GM12878 (cell line): ENCODE measurements around the gene MGMT. TPM values are rescaled to one million over a fixed set of nuclear protein-coding genes. Genes with fewer than 3 reads are reported as not detected.

Experiments
- ATAC-seq: fragments of 200-7000 bp; cut with Tn5 transposase; 3 replicates; pipeline ENCODE4 v1.9.1; 2020; ENCODE audit warnings: mild to moderate bottlenecking, moderate library complexity
- BruUV-seq: library from RNA; stranded (reverse); fragments of 400-500 nt; replicated peaks from 2 replicates; lab custom pipeline; 2021; lab: Mats Ljungman, UMichigan
- CTCF ChIA-PET: fragments of 300-600 bp; sonication (Branson Sonifier 250); formaldehyde crosslinking; extraction: SDS; loops from one replicate; lab custom pipeline; 2021; ENCODE audit warnings: inconsistent platforms; lab: Yijun Ruan, JAX
- POLR2A ChIA-PET: fragments of 350-600 bp; formaldehyde crosslinking; extraction: SDS; loops from one replicate; lab custom pipeline; 2021; ENCODE audit warnings: inconsistent platforms; lab: Charles Lee
- RAD21 ChIA-PET: fragments of 300-600 bp; sonication (Branson Sonifier 250); formaldehyde crosslinking; loops from one replicate; lab custom pipeline; 2023; ENCODE audit warnings: antibody characterized with exemption; ENCODE audit not compliant: unreplicated experiment; lab: Charles Lee
- SMC1A ChIA-PET: fragments of 300-600 bp; sonication (Branson Sonifier 250); formaldehyde crosslinking; loops from one replicate; lab custom pipeline; 2023; ENCODE audit not compliant: unreplicated experiment, uncharacterized antibody; lab: Charles Lee
- DNase-seq: peaks from one replicate; pipeline ENCODE4 v3.0.0-alpha.2; 2011; ENCODE audit warnings: low read depth, low spot score
- FAIRE-seq: peaks from 3 replicates; lab custom pipeline; 2011; peaks lifted over from hg19 to GRCh38; lab: Jason Lieb, UNC
- H2AFZ ChIP-seq: 2 replicates; pipeline ENCODE4 v1.6.0; 2011; ENCODE audit warnings: low read depth, low read length, control low read depth; ENCODE audit not compliant: control insufficient read depth
- H3K27ac ChIP-seq: 2 replicates; pipeline ENCODE4 v1.5.1; 2011; ENCODE audit warnings: control low read depth; ENCODE audit not compliant: control insufficient read depth, insufficient read depth
- H3K27me3 ChIP-seq, 2 experiments: replicated peaks in 1 of 2; 2 replicates each; pipeline versions ENCODE4 v1.6.0 to v1.6.1; 2011; ENCODE audit warnings: low read length in 1 of 2; ENCODE audit not compliant: control insufficient read depth in 2 of 2, insufficient read depth in 2 of 2
- H3K36me3 ChIP-seq, 2 experiments: 2 replicates each; pipeline ENCODE4 v1.5.1; 2011; ENCODE audit warnings: low read length in 1 of 2; ENCODE audit not compliant: control insufficient read depth in 2 of 2, insufficient read depth in 2 of 2
- H3K4me1 ChIP-seq: 2 replicates; pipeline ENCODE4 v1.6.1; 2011; ENCODE audit warnings: mild to moderate bottlenecking, low read length, moderate library complexity, mixed read lengths; ENCODE audit not compliant: control insufficient read depth, insufficient read depth
- H3K4me2 ChIP-seq: 2 replicates; pipeline ENCODE4 v1.6.0; 2011; ENCODE audit warnings: control low read depth; ENCODE audit not compliant: control insufficient read depth, insufficient read depth
- H3K4me3 ChIP-seq: fragments of 200-600 bp; sonication (generic); 2 replicates; pipeline ENCODE4 v1.5.1; 2016
- H3K79me2 ChIP-seq: 2 replicates; pipeline ENCODE4 v1.6.0; 2011; ENCODE audit warnings: low read length; ENCODE audit not compliant: control insufficient read depth, insufficient read depth
- H3K9ac ChIP-seq: 2 replicates; pipeline ENCODE4 v1.8.0; 2011; ENCODE audit warnings: low read length, control low read depth, mixed read lengths; ENCODE audit not compliant: control insufficient read depth, insufficient read depth
- H3K9me3 ChIP-seq: replicated peaks from 3 replicates; pipeline ENCODE4 v1.5.1; 2011; ENCODE audit warnings: mild to moderate bottlenecking, low read length; ENCODE audit not compliant: control insufficient read depth, insufficient read depth
- H4K20me1 ChIP-seq: 2 replicates; pipeline ENCODE4 v1.6.0; 2011; ENCODE audit not compliant: control insufficient read depth, insufficient read depth
- CBX3 ChIP-seq: fragments of 200-600 bp; sonication (generic); IDR thresholded peaks from 2 replicates; pipeline ENCODE4 v1.6.1; 2016; ENCODE audit warnings: low read depth, borderline replicate concordance
- CREM ChIP-seq: IDR thresholded peaks from 2 replicates; pipeline ENCODE4 v1.6.1; 2014; ENCODE audit warnings: antibody characterized with exemption, low read depth
- ESRRA ChIP-seq: IDR thresholded peaks from 2 replicates; pipeline ENCODE4 v1.6.1; 2012; ENCODE audit warnings: mild to moderate bottlenecking, low read length, improper control_type of control experiment
- GATAD2B ChIP-seq: fragments of 450-650 bp; conservative IDR thresholded peaks from 2 replicates; pipeline ENCODE4 v1.6.1; 2017; ENCODE audit warnings: low read depth, mild to moderate bottlenecking, moderate library complexity
- JUNB ChIP-seq: IDR thresholded peaks from 2 replicates; pipeline ENCODE4 v1.6.1; 2016; ENCODE audit warnings: antibody characterized with exemption, mild to moderate bottlenecking
- LARP7 ChIP-seq: fragments of 450-650 bp; IDR thresholded peaks from 2 replicates; pipeline ENCODE4 v1.6.1; 2017; ENCODE audit warnings: mild to moderate bottlenecking
- NRF1 ChIP-seq: conservative IDR thresholded peaks from 2 replicates; pipeline ENCODE4 v1.6.1; 2011; ENCODE audit warnings: mild to moderate bottlenecking, low read depth, low read length, improper control_type of control experiment
- POLR2AphosphoS5 ChIP-seq: IDR thresholded peaks from 2 replicates; pipeline ENCODE4 v1.6.1; 2011; ENCODE audit warnings: mild to moderate bottlenecking, low read length, inconsistent platforms
- RFX5 ChIP-seq: IDR thresholded peaks from 2 replicates; pipeline ENCODE4 v1.6.1; 2011; ENCODE audit warnings: low read depth, low read length, improper control_type of control experiment
- SMAD1 ChIP-seq: fragments of 450-650 bp; IDR thresholded peaks from 2 replicates; pipeline ENCODE4 v1.6.1; 2018; ENCODE audit warnings: mild to moderate bottlenecking, low read depth; ENCODE audit not compliant: partially characterized antibody
- SMARCA5 ChIP-seq: fragments of 450-650 bp; IDR thresholded peaks from 2 replicates; pipeline ENCODE4 v1.6.1; 2017; ENCODE audit warnings: mild to moderate bottlenecking
- SPI1 ChIP-seq: IDR thresholded peaks from 2 replicates; pipeline ENCODE4 v1.6.1; 2011; ENCODE audit warnings: low read depth, mild to moderate bottlenecking, low read length, moderate library complexity, borderline replicate concordance; ENCODE audit not compliant: insufficient read depth
- TARDBP ChIP-seq: IDR thresholded peaks from 2 replicates; pipeline ENCODE4 v1.6.1; 2016; ENCODE audit warnings: borderline replicate concordance
- TBL1XR1 ChIP-seq: IDR thresholded peaks from 2 replicates; pipeline ENCODE4 v1.6.1; 2012; ENCODE audit warnings: low read depth, low read length, improper control_type of control experiment
- TCF12 ChIP-seq: IDR thresholded peaks from 2 replicates; pipeline ENCODE4 v1.6.1; 2011; ENCODE audit warnings: low read depth, mild to moderate bottlenecking, low read length
- TCF7 ChIP-seq: IDR thresholded peaks from 2 replicates; pipeline ENCODE4 v1.6.1; 2014; ENCODE audit warnings: antibody characterized with exemption, borderline replicate concordance
- WRNIP1 ChIP-seq: IDR thresholded peaks from 2 replicates; pipeline ENCODE4 v1.6.1; 2011; ENCODE audit warnings: low read depth, low read length, improper control_type of control experiment, borderline replicate concordance
- ZBED1 ChIP-seq: IDR thresholded peaks from 2 replicates; pipeline ENCODE4 v1.6.1; 2016; ENCODE audit warnings: borderline replicate concordance
- WGBS: methylation state at CpG from one replicate; pipeline ENCODE4 v1.1.6; 2016; ENCODE audit warnings: low lambda C conversion rate; ENCODE audit not compliant: insufficient replicate concordance, insufficient coverage; ENCODE audit errors: missing lambda C conversion rate; 5-methylcytosine and 5-hydroxymethylcytosine counted together
- in situ Hi-C: fragments of 300-500 bp; cut with MboI; formaldehyde crosslinking; loops from 9 replicates; pipeline ENCODE4 v1.14.3; 2018; ENCODE audit warnings: mixed read lengths
- intact Hi-C: fragments of 100-400 bp; cut with micrococcal nuclease; formaldehyde crosslinking; loops from one replicate; pipeline ENCODE4 v1.14.2; 2022; ENCODE audit not compliant: unreplicated experiment
- polyA plus RNA-seq, 11 experiments: library from polyadenylated mRNA; depleted of rRNA in 4 of 11; unstranded in 6 of 11; stranded (reverse) in 5 of 11; fragments of >200 nt; fragmentation: Nextera tagmentation in 4 of 11; fragmentation: Illumina TruSeq in 1 of 11; extraction: Ambion mirVana in 4 of 11; extraction: Trizol in 1 of 11; gene quantifications; 1 replicate in 1 of 11; 2 replicates in 10 of 11; pipeline versions ENCODE4 v1.2.1 to v1.2.3, GENCODE V29; 2011 to 2016; ENCODE audit warnings: inconsistent platforms in 2 of 11, missing spikeins in 2 of 11, low read depth in 1 of 11
- total RNA-seq, 4 experiments: library from RNA; depleted of rRNA in 3 of 4; stranded (reverse); fragments of >200 nt in 3 of 4; fragmentation: Illumina TruSeq in 1 of 4; extraction: Trizol in 1 of 4; gene quantifications; 2 replicates each; pipeline versions ENCODE4 v1.2.1 to v1.2.3, GENCODE V29; 2013 to 2021
- TF ChIP-seq, protein P1 (sequence below): fragments of 450-650 bp; IDR thresholded peaks from 2 replicates; pipeline ENCODE4 v1.6.1; 2017; ENCODE audit warnings: low read depth, mild to moderate bottlenecking, moderate library complexity

MGMT gene
- total and polyA plus RNA-seq, 10 of the 15 experiments (the other 5 are each of a cell fraction or from before 2014, with no cell fraction given) = 0.16 to 24.2 (median 13.3) TPM

DNA sequence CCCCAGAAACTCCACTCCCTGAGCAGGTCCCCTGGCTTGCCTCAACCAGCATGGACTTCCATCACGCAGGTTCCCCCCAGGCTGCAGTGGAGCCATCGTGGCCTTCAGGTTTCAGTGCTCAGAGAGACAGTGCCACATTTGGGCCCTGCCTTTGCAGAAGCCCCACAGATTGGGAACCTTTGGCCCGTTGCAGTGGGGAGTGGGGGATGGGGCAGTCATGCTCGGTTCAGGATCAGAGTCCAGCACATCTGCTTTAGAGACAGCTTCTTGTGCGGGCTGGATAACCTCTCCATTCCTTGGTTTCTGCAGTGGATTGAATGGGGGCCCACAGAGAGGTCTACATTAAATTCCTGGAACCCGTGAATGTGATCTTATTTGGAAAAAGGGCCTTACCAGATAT, 313.2 kb downstream of the MGMT start:
- TF ChIP-seq POLR2AphosphoS5 (no peak), WRNIP1 (no peak), SMARCA5 (no peak), TCF12 (no peak), CBX3 (no peak), ESRRA (no peak), TCF7 (no peak), TARDBP (no peak), JUNB (no peak), ZBED1 (no peak), LARP7 (no peak), RFX5 (no peak), CREM (no peak), SPI1 (no peak), SMAD1 (no peak), TBL1XR1 (no peak), GATAD2B (no peak), NRF1 (no peak)
- TF ChIP-seq, protein P1, sequence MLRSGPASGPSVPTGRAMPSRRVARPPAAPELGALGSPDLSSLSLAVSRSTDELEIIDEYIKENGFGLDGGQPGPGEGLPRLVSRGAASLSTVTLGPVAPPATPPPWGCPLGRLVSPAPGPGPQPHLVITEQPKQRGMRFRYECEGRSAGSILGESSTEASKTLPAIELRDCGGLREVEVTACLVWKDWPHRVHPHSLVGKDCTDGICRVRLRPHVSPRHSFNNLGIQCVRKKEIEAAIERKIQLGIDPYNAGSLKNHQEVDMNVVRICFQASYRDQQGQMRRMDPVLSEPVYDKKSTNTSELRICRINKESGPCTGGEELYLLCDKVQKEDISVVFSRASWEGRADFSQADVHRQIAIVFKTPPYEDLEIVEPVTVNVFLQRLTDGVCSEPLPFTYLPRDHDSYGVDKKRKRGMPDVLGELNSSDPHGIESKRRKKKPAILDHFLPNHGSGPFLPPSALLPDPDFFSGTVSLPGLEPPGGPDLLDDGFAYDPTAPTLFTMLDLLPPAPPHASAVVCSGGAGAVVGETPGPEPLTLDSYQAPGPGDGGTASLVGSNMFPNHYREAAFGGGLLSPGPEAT = no peak
- FAIRE-seq = no peak
- 60% methylated on average over 6 of the region's 6 CpGs for WGBS
- BruUV-seq = no TSS peak
- no peaks in the 10 kb centered on the region for H3K27me3 ChIP-seq
- ChIA-PET CTCF (no interaction called here), SMC1A (no interaction called here), RAD21 (no interaction called here), POLR2A (no interaction called here)
- no peaks in the 10 kb centered on the region; the same call in 2 of the 3 replicates for H3K9me3 ChIP-seq
- H3K36me3 ChIP-seq = no peaks in the 10 kb centered on the region
- H4K20me1 ChIP-seq = no peaks in the 10 kb centered on the region
- in situ Hi-C loops = no loop called here
- no peak overlapping the region for H3K9ac ChIP-seq
- no peaks in the 10 kb centered on the region for H3K79me2 ChIP-seq
- intact Hi-C loops = no loop called here
- no peak overlapping the region for H2AFZ ChIP-seq
- DNase-seq = no peak
- H3K4me1 ChIP-seq = no peaks in the 10 kb centered on the region
- H3K4me2 ChIP-seq = no peak overlapping the region
- H3K27ac ChIP-seq = no peak overlapping the region
- no peak for ATAC-seq
- no peak overlapping the region for H3K4me3 ChIP-seq
